Fibroblast of upper back skin (primary cell): ENCODE results near the gene RPRD2.

Source experiments
- DNase-seq: peaks from one replicate; pipeline ENCODE4 v3.0.0-alpha.2; 2013

Gene RPRD2

GRCh38 chr1:150473659-150474058 lies 109.7 kb downstream of the RPRD2 start:
- no peak for DNase-seq

- no peak for DNase-seq
These were observed 110.9 kb downstream of the RPRD2 start for GRCh38 chr1:150474869-150475268.

GRCh38 chr1:150476754-150477153 lies 112.8 kb downstream of the RPRD2 start:
- DNase-seq, result peak; percentile 13

- DNase-seq, result no peak
These were observed 113.4 kb downstream of the RPRD2 start for GRCh38 chr1:150477320-150477719.

- DNase-seq, result peak; percentile 21
These were observed 113.8 kb downstream of the RPRD2 start for GRCh38 chr1:150477733-150478132.

GRCh38 chr1:150479370-150479769 lies 115.4 kb downstream of the RPRD2 start:
- no peak for DNase-seq

GRCh38 chr1:150479927-150480352 lies 116.0 kb downstream of the RPRD2 start:
- no peak for DNase-seq

GRCh38 chr1:150484431-150484830 lies 120.5 kb downstream of the RPRD2 start:
- peak; percentile 38 for DNase-seq

- DNase-seq, result peak; percentile 42
These were observed 120.9 kb downstream of the RPRD2 start for GRCh38 chr1:150484861-150485260.

- DNase-seq, result peak; percentile 99
These were observed 123.2 kb downstream of the RPRD2 start, which contains the start of gene TARS2 for GRCh38 chr1:150486966-150487762. Gene TARS2 (plus strand): TSS chr1:150487419. CDS start chr1:150487451, 32 bp downstream.

- DNase-seq, result no peak
These were observed 123.8 kb downstream of the RPRD2 start for GRCh38 chr1:150487763-150488115.

- DNase-seq, result no peak
These were observed 129.2 kb downstream of the RPRD2 start for GRCh38 chr1:150493175-150493574.

- DNase-seq, result no peak
These were observed 134.4 kb downstream of the RPRD2 start for GRCh38 chr1:150498342-150498741.

GRCh38 chr1:150505431-150505830 lies 141.5 kb downstream of the RPRD2 start:
- no peak for DNase-seq

GRCh38 chr1:150507912-150508864 lies 144.2 kb downstream of the RPRD2 start, which contains the start of gene ECM1:
Gene ECM1 (plus strand): TSS chr1:150508109. CDS start chr1:150508210, 101 bp downstream.
- DNase-seq, result peak; percentile 81

- DNase-seq, result no peak
These were observed 145.0 kb downstream of the RPRD2 start for GRCh38 chr1:150508982-150509381.

- DNase-seq, result no peak
These were observed 147.6 kb downstream of the RPRD2 start for GRCh38 chr1:150511551-150511950.

- no peak for DNase-seq
These were observed 148.2 kb downstream of the RPRD2 start for GRCh38 chr1:150511985-150512660.

- no peak for DNase-seq
These were observed 148.9 kb downstream of the RPRD2 start for GRCh38 chr1:150512846-150513245.

GRCh38 chr1:150513351-150513791 lies 149.4 kb downstream of the RPRD2 start:
- no peak for DNase-seq

- DNase-seq, result no peak
These were observed 150.3 kb downstream of the RPRD2 start for GRCh38 chr1:150514260-150514659.

GRCh38 chr1:150514913-150515327 lies 151.0 kb downstream of the RPRD2 start:
- DNase-seq, result no peak
